ENCODE measurements around the gene ALX4.

DNA sequence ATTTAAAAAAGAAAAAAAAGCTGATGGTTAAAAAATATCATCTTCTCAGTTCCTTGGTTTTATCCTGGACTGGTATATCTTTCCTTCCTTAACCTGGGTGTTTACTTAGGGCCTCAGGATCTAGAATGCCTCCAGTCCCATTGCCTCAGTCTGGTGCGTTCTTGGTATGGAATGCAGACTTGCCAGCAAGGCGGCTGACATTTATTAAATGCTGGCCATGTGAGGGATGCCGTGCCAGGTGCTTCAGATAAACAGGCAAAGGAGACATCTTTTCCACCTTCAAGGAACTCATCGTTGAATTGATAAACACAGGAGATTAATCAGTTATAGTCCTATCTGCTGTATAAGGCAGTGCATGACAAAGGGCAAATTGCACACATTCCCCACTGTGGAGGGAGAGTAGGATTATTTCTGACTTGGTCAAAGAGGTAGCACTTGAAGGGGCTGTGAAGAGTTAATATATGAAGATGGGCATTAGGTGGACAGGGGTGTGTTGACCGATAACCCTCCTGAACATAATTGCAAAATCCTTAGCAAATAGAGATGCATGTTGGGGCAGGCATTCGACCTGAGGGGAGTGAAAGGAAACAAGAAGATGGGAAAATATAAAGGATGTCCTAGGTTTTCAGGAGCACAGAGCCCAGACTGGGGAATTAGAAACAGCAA is 54.4 kb downstream of the ALX4 start:
- TF ChIP-seq, protein P1, sequence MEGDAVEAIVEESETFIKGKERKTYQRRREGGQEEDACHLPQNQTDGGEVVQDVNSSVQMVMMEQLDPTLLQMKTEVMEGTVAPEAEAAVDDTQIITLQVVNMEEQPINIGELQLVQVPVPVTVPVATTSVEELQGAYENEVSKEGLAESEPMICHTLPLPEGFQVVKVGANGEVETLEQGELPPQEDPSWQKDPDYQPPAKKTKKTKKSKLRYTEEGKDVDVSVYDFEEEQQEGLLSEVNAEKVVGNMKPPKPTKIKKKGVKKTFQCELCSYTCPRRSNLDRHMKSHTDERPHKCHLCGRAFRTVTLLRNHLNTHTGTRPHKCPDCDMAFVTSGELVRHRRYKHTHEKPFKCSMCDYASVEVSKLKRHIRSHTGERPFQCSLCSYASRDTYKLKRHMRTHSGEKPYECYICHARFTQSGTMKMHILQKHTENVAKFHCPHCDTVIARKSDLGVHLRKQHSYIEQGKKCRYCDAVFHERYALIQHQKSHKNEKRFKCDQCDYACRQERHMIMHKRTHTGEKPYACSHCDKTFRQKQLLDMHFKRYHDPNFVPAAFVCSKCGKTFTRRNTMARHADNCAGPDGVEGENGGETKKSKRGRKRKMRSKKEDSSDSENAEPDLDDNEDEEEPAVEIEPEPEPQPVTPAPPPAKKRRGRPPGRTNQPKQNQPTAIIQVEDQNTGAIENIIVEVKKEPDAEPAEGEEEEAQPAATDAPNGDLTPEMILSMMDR (conservative IDR thresholded peaks at IDR 0.05 in 1 of 2, IDR thresholded peaks at IDR 0.05 in 1 of 2; ENCODE audit: low read depth in 1 of 2, low read length in 2 of 2): no peak
- TF ChIP-seq EZH2 (IDR thresholded peaks at IDR 0.05; ENCODE audit: low read length, missing control alignments): no peak
